Peyer's patch (tissue), 4 donors: ENCODE data around the gene PDGFD. TPM values are rescaled to one million over a fixed set of nuclear protein-coding genes. Genes with fewer than 3 reads are reported as not detected.

Source experiments
- DNase-seq, 3 donors: peaks; one replicate each; pipeline ENCODE4 v3.0.0-alpha.2; 2017 to 2019
- H3K27ac ChIP-seq, 4 donors: fragments of 200-600 bp; sonication (generic); one replicate each; pipeline ENCODE4 v1.5.1; 2016 to 2019
- H3K27me3 ChIP-seq, 2 donors: fragments of 200-600 bp; sonication (generic); one replicate each; pipeline ENCODE4 v1.5.1; 2019
- H3K36me3 ChIP-seq, 3 donors: fragments of 200-600 bp; sonication (generic); one replicate each; pipeline ENCODE4 v1.5.1; 2016 to 2019
- H3K4me1 ChIP-seq, 4 donors: fragments of 200-600 bp; sonication (generic); one replicate each; pipeline ENCODE4 v1.5.1; 2016 to 2019
- H3K4me3 ChIP-seq, 4 donors: fragments of 200-600 bp; sonication (generic); 1 replicate in 3 of 4; 2 replicates in 1 of 4; pipeline ENCODE4 v1.5.1; 2016 to 2019; ENCODE audit warnings: mild to moderate bottlenecking in 1 of 4
- H3K9me3 ChIP-seq, 4 donors: fragments of 200-600 bp; sonication (generic); one replicate each; pipeline ENCODE4 v1.5.1; 2016 to 2019; ENCODE audit warnings: mild to moderate bottlenecking in 1 of 4
- CTCF ChIP-seq, 6 experiments: fragments of 450-650 bp in 4 of 6; fragments of 200-600 bp in 2 of 6; sonication (generic) in 1 of 6; IDR thresholded peaks; one replicate each; pipeline ENCODE4 v1.5.1; 2017 to 2019; ENCODE audit warnings: antibody characterized with exemption in 6 of 6, mild to moderate bottlenecking in 3 of 6, moderate library complexity in 1 of 6
- POLR2A ChIP-seq, 2 donors: fragments of 450-650 bp; IDR thresholded peaks; one replicate each; pipeline ENCODE4 v1.5.1; 2017; ENCODE audit warnings: antibody characterized with exemption in 2 of 2, mild to moderate bottlenecking in 2 of 2, moderate library complexity in 2 of 2
- total RNA-seq, 4 donors: library from RNA; depleted of rRNA; stranded (reverse); fragments of >200 nt; gene quantifications; one replicate each; pipeline ENCODE4 v1.1.0, GENCODE V29; 2016

PDGFD gene
- total RNA-seq, 4 donors from 2014 or later: 0.83 to 1.9 (median 1.7) TPM

- no peaks in the 10 kb centered on the region for H3K36me3 ChIP-seq
- H3K27me3 ChIP-seq: no peaks in the 10 kb centered on the region
- no peak overlapping the region for H3K4me3 ChIP-seq
- no peak for DNase-seq
- no peak overlapping the region for H3K27ac ChIP-seq
- H3K4me1 ChIP-seq: no peaks in the 10 kb centered on the region
- TF ChIP-seq POLR2A (IDR thresholded peaks at IDR 0.05): no peak
- TF ChIP-seq CTCF (IDR thresholded peaks at IDR 0.05): no peak
- H3K9me3 ChIP-seq: no peaks in the 10 kb centered on the region
These were observed 18.9 kb downstream of the PDGFD start for GRCh38 chr11:104145062-104145461.

GRCh38 chr11:104142698-104143097 lies 21.2 kb downstream of the PDGFD start:
- H3K4me1 ChIP-seq: no peaks in the 10 kb centered on the region
- no peak overlapping the region for H3K27ac ChIP-seq
- no peaks in the 10 kb centered on the region for H3K27me3 ChIP-seq
- H3K9me3 ChIP-seq: no peaks in the 10 kb centered on the region
- DNase-seq: no peak
- TF ChIP-seq CTCF (IDR thresholded peaks at IDR 0.05) (no peak), POLR2A (IDR thresholded peaks at IDR 0.05) (no peak)
- no peak overlapping the region for H3K4me3 ChIP-seq
- H3K36me3 ChIP-seq: no peaks in the 10 kb centered on the region

- H3K4me1 ChIP-seq: no peaks in the 10 kb centered on the region
- no peak overlapping the region for H3K4me3 ChIP-seq
- H3K27ac ChIP-seq: no peak overlapping the region
- H3K9me3 ChIP-seq: no peaks in the 10 kb centered on the region
- H3K36me3 ChIP-seq: no peaks in the 10 kb centered on the region
- H3K27me3 ChIP-seq: no peaks in the 10 kb centered on the region
- no peak for DNase-seq
- TF ChIP-seq CTCF (IDR thresholded peaks at IDR 0.05) (no peak), POLR2A (IDR thresholded peaks at IDR 0.05) (no peak)
These were observed 27.1 kb downstream of the PDGFD start for GRCh38 chr11:104136861-104137260.

- H3K27ac ChIP-seq: no peak overlapping the region
- H3K9me3 ChIP-seq: no peaks in the 10 kb centered on the region
- no peak overlapping the region for H3K4me3 ChIP-seq
- no peaks in the 10 kb centered on the region for H3K36me3 ChIP-seq
- DNase-seq: no peak
- TF ChIP-seq POLR2A (IDR thresholded peaks at IDR 0.05) (no peak), CTCF (IDR thresholded peaks at IDR 0.05) (no peak)
- H3K27me3 ChIP-seq: no peaks in the 10 kb centered on the region
- no peaks in the 10 kb centered on the region for H3K4me1 ChIP-seq
These were observed 29.2 kb downstream of the PDGFD start for GRCh38 chr11:104134745-104135144.

GRCh38 chr11:104130161-104130560 lies 33.8 kb downstream of the PDGFD start:
- Histone ChIP-seq H3K9me3 (no peaks in the 10 kb centered on the region), H3K4me1 (no peaks in the 10 kb centered on the region), H3K4me3 (no peak overlapping the region), H3K36me3 (no peaks in the 10 kb centered on the region), H3K27me3 (no peaks in the 10 kb centered on the region), H3K27ac (no peak overlapping the region)
- DNase-seq: no peak
- TF ChIP-seq CTCF (IDR thresholded peaks at IDR 0.05) (no peak), POLR2A (IDR thresholded peaks at IDR 0.05) (no peak)

- Histone ChIP-seq H3K4me3 (no peak overlapping the region), H3K27me3 (no peaks in the 10 kb centered on the region), H3K9me3 (no peaks in the 10 kb centered on the region), H3K27ac (no peak overlapping the region), H3K36me3 (no peaks in the 10 kb centered on the region), H3K4me1 (no peaks in the 10 kb centered on the region)
- no peak for DNase-seq
- TF ChIP-seq CTCF (IDR thresholded peaks at IDR 0.05) (no peak), POLR2A (IDR thresholded peaks at IDR 0.05) (no peak)
These were observed 34.8 kb downstream of the PDGFD start for GRCh38 chr11:104129145-104129544.
